HEK293 (cell line): ENCODE measurements around the gene ADAMTSL3.

ENCODE experiments used
- SP2 ChIP-seq: fragments of 450-650 bp; formaldehyde crosslinking; IDR thresholded peaks from 2 replicates; pipeline ENCODE4 v1.5.1; 2016; ENCODE audit warnings: missing biosample characterization, missing genetic modification characterization
- ZBTB1 ChIP-seq: fragments of 450-650 bp; formaldehyde crosslinking; IDR thresholded peaks from 2 replicates; pipeline ENCODE4 v1.5.1; 2016; ENCODE audit warnings: missing biosample characterization, missing genetic modification characterization
- ZBTB7A ChIP-seq: fragments of 450-650 bp; formaldehyde crosslinking; IDR thresholded peaks from 2 replicates; pipeline ENCODE4 v1.5.1; 2016; ENCODE audit warnings: low read depth, missing biosample characterization, missing genetic modification characterization
- ZNF2 ChIP-seq: fragments of 450-650 bp; formaldehyde crosslinking; IDR thresholded peaks from 2 replicates; pipeline ENCODE4 v1.5.1; 2016; ENCODE audit warnings: missing biosample characterization, missing genetic modification characterization
- ZNF274 ChIP-seq, 2 experiments: fragments of 200-500 bp in 1 of 2; fragments of 450-650 bp in 1 of 2; sonication (Bioruptor generic) in 1 of 2; formaldehyde crosslinking in 1 of 2; IDR thresholded peaks; 2 replicates each; pipeline versions ENCODE4 v1.5.1 to v1.6.1; 2014 to 2016; ENCODE audit warnings: borderline replicate concordance in 1 of 2, inconsistent platforms in 1 of 2, low read length in 1 of 2, missing biosample characterization in 1 of 2, missing genetic modification characterization in 1 of 2
- ZNF292 ChIP-seq: fragments of 450-650 bp; formaldehyde crosslinking; IDR thresholded peaks from 2 replicates; pipeline ENCODE4 v1.5.1; 2016; ENCODE audit warnings: low read depth, missing biosample characterization, missing genetic modification characterization, borderline replicate concordance
- ZNF610 ChIP-seq: fragments of 450-650 bp; formaldehyde crosslinking; IDR thresholded peaks from 2 replicates; pipeline ENCODE4 v1.5.1; 2016; ENCODE audit warnings: missing biosample characterization, missing genetic modification characterization, borderline replicate concordance
- TF ChIP-seq, protein P1 (sequence below): fragments of 450-650 bp; formaldehyde crosslinking; IDR thresholded peaks from 2 replicates; pipeline ENCODE4 v1.5.1; 2016; ENCODE audit warnings: missing biosample characterization, missing genetic modification characterization
- TF ChIP-seq, protein P2 (sequence below): fragments of 450-650 bp; formaldehyde crosslinking; IDR thresholded peaks from 2 replicates; pipeline ENCODE4 v1.5.1; 2016; ENCODE audit warnings: missing biosample characterization, missing genetic modification characterization, low read depth

DNA sequence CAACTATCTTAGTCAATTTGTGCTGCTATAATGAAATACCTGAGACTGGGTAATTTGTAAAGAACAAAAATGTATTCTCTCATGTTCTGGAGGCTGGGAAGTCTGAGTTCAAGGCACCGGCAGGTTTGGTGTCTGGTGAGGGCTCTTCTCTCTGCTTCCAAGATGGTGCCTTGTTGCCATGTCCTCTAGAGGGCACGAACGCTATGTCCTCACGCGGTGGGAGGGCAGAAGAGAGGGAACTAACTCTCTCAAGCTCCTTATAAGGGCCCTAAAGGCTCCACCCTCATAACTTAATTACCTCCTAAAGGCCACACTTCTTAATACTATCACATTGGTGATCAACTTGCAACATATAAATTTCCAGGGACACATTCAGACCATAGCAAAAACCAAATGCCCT lies 108.4 kb downstream of the ADAMTSL3 start:
- TF ChIP-seq, protein P1, sequence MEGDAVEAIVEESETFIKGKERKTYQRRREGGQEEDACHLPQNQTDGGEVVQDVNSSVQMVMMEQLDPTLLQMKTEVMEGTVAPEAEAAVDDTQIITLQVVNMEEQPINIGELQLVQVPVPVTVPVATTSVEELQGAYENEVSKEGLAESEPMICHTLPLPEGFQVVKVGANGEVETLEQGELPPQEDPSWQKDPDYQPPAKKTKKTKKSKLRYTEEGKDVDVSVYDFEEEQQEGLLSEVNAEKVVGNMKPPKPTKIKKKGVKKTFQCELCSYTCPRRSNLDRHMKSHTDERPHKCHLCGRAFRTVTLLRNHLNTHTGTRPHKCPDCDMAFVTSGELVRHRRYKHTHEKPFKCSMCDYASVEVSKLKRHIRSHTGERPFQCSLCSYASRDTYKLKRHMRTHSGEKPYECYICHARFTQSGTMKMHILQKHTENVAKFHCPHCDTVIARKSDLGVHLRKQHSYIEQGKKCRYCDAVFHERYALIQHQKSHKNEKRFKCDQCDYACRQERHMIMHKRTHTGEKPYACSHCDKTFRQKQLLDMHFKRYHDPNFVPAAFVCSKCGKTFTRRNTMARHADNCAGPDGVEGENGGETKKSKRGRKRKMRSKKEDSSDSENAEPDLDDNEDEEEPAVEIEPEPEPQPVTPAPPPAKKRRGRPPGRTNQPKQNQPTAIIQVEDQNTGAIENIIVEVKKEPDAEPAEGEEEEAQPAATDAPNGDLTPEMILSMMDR, result no peak
- no peak for TF ChIP-seq ZBTB7A (tag by site-specific recombination)
- TF ChIP-seq ZBTB1, result no peak
- TF ChIP-seq ZNF292, result no peak
- TF ChIP-seq ZNF2 (tag by site-specific recombination), result no peak
- TF ChIP-seq, protein P2, sequence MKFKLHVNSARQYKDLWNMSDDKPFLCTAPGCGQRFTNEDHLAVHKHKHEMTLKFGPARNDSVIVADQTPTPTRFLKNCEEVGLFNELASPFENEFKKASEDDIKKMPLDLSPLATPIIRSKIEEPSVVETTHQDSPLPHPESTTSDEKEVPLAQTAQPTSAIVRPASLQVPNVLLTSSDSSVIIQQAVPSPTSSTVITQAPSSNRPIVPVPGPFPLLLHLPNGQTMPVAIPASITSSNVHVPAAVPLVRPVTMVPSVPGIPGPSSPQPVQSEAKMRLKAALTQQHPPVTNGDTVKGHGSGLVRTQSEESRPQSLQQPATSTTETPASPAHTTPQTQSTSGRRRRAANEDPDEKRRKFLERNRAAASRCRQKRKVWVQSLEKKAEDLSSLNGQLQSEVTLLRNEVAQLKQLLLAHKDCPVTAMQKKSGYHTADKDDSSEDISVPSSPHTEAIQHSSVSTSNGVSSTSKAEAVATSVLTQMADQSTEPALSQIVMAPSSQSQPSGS (tag by site-specific recombination), result no peak
- no peak for TF ChIP-seq ZNF274 (IDR thresholded peaks at IDR 0.05; ENCODE audit: low read length)
- no peak for TF ChIP-seq ZNF274 (tag by site-specific recombination; IDR thresholded peaks at IDR 0.05; ENCODE audit: borderline replicate concordance)
- TF ChIP-seq SP2, result no peak
- TF ChIP-seq ZNF610 (tag by site-specific recombination), result no peak
